Thyroid gland (tissue), 4 donors: Measurements from ENCODE around the gene HYAL2. TPM values are rescaled to one million over a fixed set of nuclear protein-coding genes. Genes with fewer than 3 reads are reported as not detected.
A peak's percentile ranks its signal among the peaks of the same experiment; 100 is the strongest.

Experiments used
- DNase-seq, 2 donors: peaks; one replicate each; pipeline ENCODE4 v3.0.0-alpha.2; 2019
- H3K27ac ChIP-seq, 3 donors: fragments of 200-600 bp; sonication (generic); 1 replicate in 2 of 3; 2 replicates in 1 of 3; pipeline ENCODE4 v1.5.1; 2016 to 2019; ENCODE audit warnings: mild to moderate bottlenecking in 1 of 3, moderate library complexity in 1 of 3
- H3K27me3 ChIP-seq: fragments of 200-600 bp; sonication (generic); one replicate; pipeline ENCODE4 v1.5.1; 2019
- H3K36me3 ChIP-seq, 2 donors: fragments of 200-600 bp; sonication (generic); one replicate each; pipeline ENCODE4 v1.5.1; 2016 to 2019
- H3K4me1 ChIP-seq, 2 donors: fragments of 200-600 bp; sonication (generic); one replicate each; pipeline ENCODE4 v1.5.1; 2017 to 2019
- H3K4me3 ChIP-seq, 3 donors: fragments of 200-600 bp; sonication (generic); replicated peaks in 1 of 3; 1 replicate in 2 of 3; 2 replicates in 1 of 3; pipeline ENCODE4 v1.5.1; 2016; ENCODE audit warnings: mild to moderate bottlenecking in 1 of 3
- H3K9me3 ChIP-seq: fragments of 200-600 bp; sonication (generic); one replicate; pipeline ENCODE4 v1.5.1; 2017
- CTCF ChIP-seq, 6 experiments: fragments of 200-600 bp in 3 of 6; fragments of 450-650 bp in 3 of 6; sonication (generic) in 3 of 6; IDR thresholded peaks; one replicate each; pipeline ENCODE4 v1.5.1; 2016 to 2019; ENCODE audit warnings: antibody characterized with exemption in 6 of 6, mild to moderate bottlenecking in 2 of 6, inconsistent platforms in 1 of 6, moderate library complexity in 1 of 6
- POLR2A ChIP-seq, 2 donors: fragments of 450-650 bp; IDR thresholded peaks; one replicate each; pipeline ENCODE4 v1.6.1; 2017; ENCODE audit warnings: antibody characterized with exemption in 2 of 2, mild to moderate bottlenecking in 2 of 2, moderate library complexity in 1 of 2
- WGBS, 2 donors: methylation state at CpG; one replicate each; pipeline ENCODE4 v1.1.5; 2017; 5-methylcytosine and 5-hydroxymethylcytosine counted together
- intact Hi-C: fragments of 100-400 bp; cut with DNase I; formaldehyde crosslinking; loops from one replicate; pipeline ENCODE4 v1.15.1; 2023
- total RNA-seq, 4 donors: library from RNA; depleted of rRNA; stranded (reverse); fragments of >200 nt; gene quantifications; one replicate each; pipeline ENCODE4 v1.2.3, GENCODE V29; 2016

The HYAL2 gene
- total RNA-seq, 4 donors from 2014 or later = 133 to 206 (median 158) TPM

DNA sequence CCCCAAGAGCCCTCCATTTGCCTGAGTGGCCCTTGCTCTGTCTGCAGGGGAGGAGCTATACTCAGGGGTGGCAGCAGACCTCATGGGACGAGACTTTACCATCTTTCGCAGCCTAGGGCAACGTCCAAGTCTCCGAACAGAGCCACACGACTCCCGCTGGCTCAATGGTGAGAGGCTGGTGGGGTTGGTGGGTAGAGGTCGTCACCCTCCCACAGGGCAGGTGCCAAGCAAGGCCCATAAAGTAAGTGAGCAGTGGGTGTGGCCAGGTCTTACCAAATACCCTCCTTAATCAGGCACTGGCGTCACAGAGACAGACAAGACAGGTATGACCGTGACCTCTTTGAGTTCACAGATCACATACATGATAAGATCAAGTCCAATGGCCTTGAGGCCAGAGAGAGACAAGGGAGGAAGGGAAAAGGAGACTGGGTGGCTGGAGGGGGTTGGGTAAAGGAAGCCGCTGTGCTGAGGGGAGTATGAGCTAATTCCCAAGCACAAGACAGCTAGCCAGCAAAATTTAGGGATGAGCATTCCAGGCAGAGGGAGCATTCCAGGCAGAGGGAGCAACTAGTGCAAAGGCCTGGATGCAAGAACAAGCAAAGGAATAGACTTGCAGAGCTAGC lies 51.1 kb downstream of the HYAL2 start:
- no peaks in the 10 kb centered on the region for H3K9me3 ChIP-seq
- H3K4me1 ChIP-seq = peaks cover 43 to 62% of the 10 kb centered on the region in 2 donors
- H3K36me3 ChIP-seq = no peaks in the 10 kb centered on the region
- H3K27me3 ChIP-seq = no peaks in the 10 kb centered on the region
- no peak for DNase-seq
- intact Hi-C loops = no loop called here
- H3K4me3 ChIP-seq = no peak overlapping the region
- no peak for TF ChIP-seq POLR2A (IDR thresholded peaks at IDR 0.05)
- no peak for TF ChIP-seq CTCF (IDR thresholded peaks at IDR 0.05)
- 89 to 92% methylated on average over 9 to 10 of the region's 10 CpGs for WGBS, 2 donors
- H3K27ac ChIP-seq = no peak overlapping the region

GRCh38 chr3:50270422-50271224 lies 51.9 kb downstream of the HYAL2 start:
- no peak for TF ChIP-seq CTCF (IDR thresholded peaks at IDR 0.05)
- no peak for TF ChIP-seq POLR2A (IDR thresholded peaks at IDR 0.05)
- intact Hi-C loops = no loop called here
- no peak for DNase-seq
- peaks cover 51 to 70% of the 10 kb centered on the region in 2 donors for H3K4me1 ChIP-seq
- no peaks in the 10 kb centered on the region for H3K9me3 ChIP-seq
- H3K27me3 ChIP-seq = no peaks in the 10 kb centered on the region
- no peak overlapping the region for H3K4me3 ChIP-seq
- H3K27ac ChIP-seq = no peak overlapping the region
- no peaks in the 10 kb centered on the region for H3K36me3 ChIP-seq
- 88 to 89% methylated on average over 10 to 17 of the region's 19 CpGs for WGBS, 2 donors

- intact Hi-C loops = no loop called here
- no peak for DNase-seq
- H3K9me3 ChIP-seq = no peaks in the 10 kb centered on the region
- H3K4me1 ChIP-seq = peaks cover 56 to 76% of the 10 kb centered on the region in 2 donors
- H3K4me3 ChIP-seq = no peak overlapping the region
- H3K36me3 ChIP-seq = no peaks in the 10 kb centered on the region
- peak overlapping the region in 1 of 3 donors; percentile 92 for H3K27ac ChIP-seq
- WGBS, 2 donors = 97% methylated on average over 8 of the region's 8 CpGs; no CpG with 5 or more reads in 1 of the 2 donors
- TF ChIP-seq CTCF (IDR thresholded peaks at IDR 0.05) (no peak), POLR2A (IDR thresholded peaks at IDR 0.05) (no peak)
- H3K27me3 ChIP-seq = no peaks in the 10 kb centered on the region
These were observed 52.5 kb downstream of the HYAL2 start for GRCh38 chr3:50269977-50270413.

DNA sequence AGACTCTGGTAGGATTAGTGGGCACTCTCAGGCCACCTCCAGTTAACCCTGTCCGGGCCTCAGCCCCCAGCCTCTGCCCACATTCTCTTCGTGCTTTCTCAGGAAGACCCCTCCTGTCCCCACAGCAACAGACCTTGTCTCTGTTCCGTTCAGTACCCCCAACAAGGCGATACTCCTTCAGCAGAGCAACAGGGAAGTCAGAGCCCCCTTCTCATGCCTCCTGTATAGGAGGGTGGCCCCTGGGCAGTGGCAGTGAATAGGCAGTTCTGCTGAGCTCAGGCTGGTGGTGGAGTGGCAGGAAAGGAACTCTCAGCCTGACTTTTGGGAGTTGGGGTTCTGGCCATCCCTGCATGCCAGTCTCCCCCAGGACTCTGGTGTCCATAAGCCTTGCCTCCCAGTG lies 53.1 kb downstream of the HYAL2 start:
- Histone ChIP-seq H3K9me3 (no peaks in the 10 kb centered on the region), H3K4me1 (peaks cover 62 to 80% of the 10 kb centered on the region in 2 donors), H3K4me3 (peak overlapping the region in 1 of 3 donors; percentile 18), H3K27ac (peak overlapping the region; percentile 45 to 92 (median 73)), H3K27me3 (no peaks in the 10 kb centered on the region), H3K36me3 (no peaks in the 10 kb centered on the region)
- 71 to 75% methylated on average over 4 of the region's 4 CpGs for WGBS, 2 donors
- intact Hi-C loops = no loop called here
- no peak for DNase-seq
- TF ChIP-seq POLR2A (IDR thresholded peaks at IDR 0.05) (no peak), CTCF (IDR thresholded peaks at IDR 0.05) (no peak)
